Prostate gland (tissue), 2 donors: ENCODE data around the gene TAP1.

Experiments
- POLR2A ChIP-seq: fragments of 450-650 bp; IDR thresholded peaks from one replicate; pipeline ENCODE4 v1.6.1; 2016; ENCODE audit warnings: antibody characterized with exemption, mild to moderate bottlenecking
- POLR2AphosphoS5 ChIP-seq: sonication (generic); formaldehyde crosslinking; IDR thresholded peaks from one replicate; pipeline ENCODE4 v1.6.1; 2017; ENCODE audit warnings: antibody characterized with exemption
- TF ChIP-seq, protein P1 (sequence below), 4 experiments: fragments of 200-600 bp in 2 of 4; fragments of 450-650 bp in 2 of 4; sonication (generic) in 2 of 4; IDR thresholded peaks; 1 replicate in 3 of 4; 2 replicates in 1 of 4; pipeline ENCODE4 v1.5.1; 2016 to 2019; ENCODE audit warnings: antibody characterized with exemption in 4 of 4, mild to moderate bottlenecking in 2 of 4, moderate library complexity in 2 of 4

- TF ChIP-seq POLR2A (no peak), POLR2AphosphoS5 (no peak)
- TF ChIP-seq, protein P1, sequence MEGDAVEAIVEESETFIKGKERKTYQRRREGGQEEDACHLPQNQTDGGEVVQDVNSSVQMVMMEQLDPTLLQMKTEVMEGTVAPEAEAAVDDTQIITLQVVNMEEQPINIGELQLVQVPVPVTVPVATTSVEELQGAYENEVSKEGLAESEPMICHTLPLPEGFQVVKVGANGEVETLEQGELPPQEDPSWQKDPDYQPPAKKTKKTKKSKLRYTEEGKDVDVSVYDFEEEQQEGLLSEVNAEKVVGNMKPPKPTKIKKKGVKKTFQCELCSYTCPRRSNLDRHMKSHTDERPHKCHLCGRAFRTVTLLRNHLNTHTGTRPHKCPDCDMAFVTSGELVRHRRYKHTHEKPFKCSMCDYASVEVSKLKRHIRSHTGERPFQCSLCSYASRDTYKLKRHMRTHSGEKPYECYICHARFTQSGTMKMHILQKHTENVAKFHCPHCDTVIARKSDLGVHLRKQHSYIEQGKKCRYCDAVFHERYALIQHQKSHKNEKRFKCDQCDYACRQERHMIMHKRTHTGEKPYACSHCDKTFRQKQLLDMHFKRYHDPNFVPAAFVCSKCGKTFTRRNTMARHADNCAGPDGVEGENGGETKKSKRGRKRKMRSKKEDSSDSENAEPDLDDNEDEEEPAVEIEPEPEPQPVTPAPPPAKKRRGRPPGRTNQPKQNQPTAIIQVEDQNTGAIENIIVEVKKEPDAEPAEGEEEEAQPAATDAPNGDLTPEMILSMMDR (IDR thresholded peaks at IDR 0.05) = no peak
Observed at GRCh38 chr6:32842021-32842650, 11.4 kb downstream of the TAP1 start.
